Peyer's patch (tissue), 4 donors: ENCODE measurements around the gene NCKIPSD. TPM values are rescaled to one million over a fixed set of nuclear protein-coding genes. Genes with fewer than 3 reads are reported as not detected.

Experiments used
- DNase-seq, 3 donors: peaks; one replicate each; pipeline ENCODE4 v3.0.0-alpha.2; 2017 to 2019
- H3K27ac ChIP-seq, 4 donors: fragments of 200-600 bp; sonication (generic); one replicate each; pipeline ENCODE4 v1.5.1; 2016 to 2019
- H3K27me3 ChIP-seq, 2 donors: fragments of 200-600 bp; sonication (generic); one replicate each; pipeline ENCODE4 v1.5.1; 2019
- H3K36me3 ChIP-seq, 3 donors: fragments of 200-600 bp; sonication (generic); one replicate each; pipeline ENCODE4 v1.5.1; 2016 to 2019
- H3K4me1 ChIP-seq, 4 donors: fragments of 200-600 bp; sonication (generic); one replicate each; pipeline ENCODE4 v1.5.1; 2016 to 2019
- H3K4me3 ChIP-seq, 4 donors: fragments of 200-600 bp; sonication (generic); 1 replicate in 3 of 4; 2 replicates in 1 of 4; pipeline ENCODE4 v1.5.1; 2016 to 2019; ENCODE audit warnings: mild to moderate bottlenecking in 1 of 4
- H3K9me3 ChIP-seq, 4 donors: fragments of 200-600 bp; sonication (generic); one replicate each; pipeline ENCODE4 v1.5.1; 2016 to 2019; ENCODE audit warnings: mild to moderate bottlenecking in 1 of 4
- CTCF ChIP-seq, 6 experiments: fragments of 450-650 bp in 4 of 6; fragments of 200-600 bp in 2 of 6; sonication (generic) in 1 of 6; IDR thresholded peaks; one replicate each; pipeline ENCODE4 v1.5.1; 2017 to 2019; ENCODE audit warnings: antibody characterized with exemption in 6 of 6, mild to moderate bottlenecking in 3 of 6, moderate library complexity in 1 of 6
- POLR2A ChIP-seq, 2 donors: fragments of 450-650 bp; IDR thresholded peaks; one replicate each; pipeline ENCODE4 v1.5.1; 2017; ENCODE audit warnings: antibody characterized with exemption in 2 of 2, mild to moderate bottlenecking in 2 of 2, moderate library complexity in 2 of 2
- total RNA-seq, 4 donors: library from RNA; depleted of rRNA; stranded (reverse); fragments of >200 nt; gene quantifications; one replicate each; pipeline ENCODE4 v1.1.0, GENCODE V29; 2016

Gene NCKIPSD
- total RNA-seq, 4 donors from 2014 or later: 35.7 to 66.8 (median 64.4) TPM

GRCh38 chr3:48682786-48683185 lies 2.9 kb downstream of the NCKIPSD start:
- peaks cover 3 to 31% (median 6%) of the 10 kb centered on the region in 4 donors for H3K4me1 ChIP-seq
- DNase-seq: no peak
- peaks cover 0 to 53% (median 0%) of the 10 kb centered on the region in 3 donors for H3K36me3 ChIP-seq
- H3K27ac ChIP-seq: no peak overlapping the region
- no peaks in the 10 kb centered on the region for H3K27me3 ChIP-seq
- H3K4me3 ChIP-seq: no peak overlapping the region
- no peak for TF ChIP-seq CTCF (IDR thresholded peaks at IDR 0.05)
- no peak for TF ChIP-seq POLR2A (IDR thresholded peaks at IDR 0.05)
- no peaks in the 10 kb centered on the region for H3K9me3 ChIP-seq

- DNase-seq: no peak
- H3K4me1 ChIP-seq: peaks cover 3 to 31% (median 6%) of the 10 kb centered on the region in 4 donors
- TF ChIP-seq POLR2A (IDR thresholded peaks at IDR 0.05) (no peak), CTCF (IDR thresholded peaks at IDR 0.05) (no peak)
- no peaks in the 10 kb centered on the region for H3K27me3 ChIP-seq
- no peaks in the 10 kb centered on the region for H3K9me3 ChIP-seq
- H3K36me3 ChIP-seq: peaks cover 0 to 50% (median 0%) of the 10 kb centered on the region in 3 donors
- H3K27ac ChIP-seq: no peak overlapping the region
- H3K4me3 ChIP-seq: no peak overlapping the region
Observed at GRCh38 chr3:48681974-48682610, 3.6 kb downstream of the NCKIPSD start.

GRCh38 chr3:48681541-48681880 lies 4.2 kb downstream of the NCKIPSD start:
- no peak for DNase-seq
- TF ChIP-seq POLR2A (IDR thresholded peaks at IDR 0.05) (no peak), CTCF (IDR thresholded peaks at IDR 0.05) (no peak)
- no peaks in the 10 kb centered on the region for H3K27me3 ChIP-seq
- no peak overlapping the region for H3K27ac ChIP-seq
- H3K4me3 ChIP-seq: no peak overlapping the region
- H3K36me3 ChIP-seq: peaks cover 0 to 49% (median 0%) of the 10 kb centered on the region in 3 donors
- no peaks in the 10 kb centered on the region for H3K9me3 ChIP-seq
- peaks cover 3 to 27% (median 6%) of the 10 kb centered on the region in 4 donors for H3K4me1 ChIP-seq

- TF ChIP-seq CTCF (IDR thresholded peaks at IDR 0.05) (no peak), POLR2A (IDR thresholded peaks at IDR 0.05) (no peak)
- H3K27ac ChIP-seq: no peak overlapping the region
Observed at GRCh38 chr3:48680811-48681540, 4.7 kb downstream of the NCKIPSD start.

GRCh38 chr3:48679411-48680391 lies 6.0 kb downstream of the NCKIPSD start:
- peaks cover 0 to 55% (median 0%) of the 10 kb centered on the region in 3 donors for H3K36me3 ChIP-seq
- no peak for DNase-seq
- no peaks in the 10 kb centered on the region for H3K27me3 ChIP-seq
- no peak overlapping the region for H3K27ac ChIP-seq
- peaks cover 0 to 16% (median 2%) of the 10 kb centered on the region in 4 donors for H3K4me1 ChIP-seq
- no peak overlapping the region for H3K4me3 ChIP-seq
- H3K9me3 ChIP-seq: no peaks in the 10 kb centered on the region
- TF ChIP-seq POLR2A (IDR thresholded peaks at IDR 0.05): no peak
- no peak for TF ChIP-seq CTCF (IDR thresholded peaks at IDR 0.05)

More at GRCh38 chr3:48680811-48681540, 4.7 kb downstream of the NCKIPSD start:
- H3K27me3 ChIP-seq: no peaks in the 10 kb centered on the region
- H3K36me3 ChIP-seq: peaks cover 0 to 51% (median 0%) of the 10 kb centered on the region in 3 donors
- H3K4me3 ChIP-seq: no peak overlapping the region
- H3K9me3 ChIP-seq: no peaks in the 10 kb centered on the region
- DNase-seq: no peak
- H3K4me1 ChIP-seq: peaks cover 0 to 22% (median 6%) of the 10 kb centered on the region in 4 donors
